Right lobe of liver (tissue), 4 donors: Measurements from ENCODE around the gene PRRX2.

Experiments
- CTCF ChIP-seq, 4 donors: fragments of 200-600 bp in 3 of 4; fragments of 450-650 bp in 1 of 4; IDR thresholded peaks; one replicate each; pipeline versions ENCODE4 v1.5.1 to v1.8.0; 2016 to 2022; ENCODE audit warnings: antibody characterized with exemption in 4 of 4, mild to moderate bottlenecking in 2 of 4
- POLR2A ChIP-seq: fragments of 450-650 bp; IDR thresholded peaks from one replicate; pipeline ENCODE4 v1.6.1; 2017; ENCODE audit warnings: antibody characterized with exemption, mild to moderate bottlenecking
- donor health status: DM: no; HTN: no; CAD: no.
- donor health status: DM: no; HTN: no; CAD: no.
- donor health status: DM: no; HTN: yes; CAD: no.

DNA sequence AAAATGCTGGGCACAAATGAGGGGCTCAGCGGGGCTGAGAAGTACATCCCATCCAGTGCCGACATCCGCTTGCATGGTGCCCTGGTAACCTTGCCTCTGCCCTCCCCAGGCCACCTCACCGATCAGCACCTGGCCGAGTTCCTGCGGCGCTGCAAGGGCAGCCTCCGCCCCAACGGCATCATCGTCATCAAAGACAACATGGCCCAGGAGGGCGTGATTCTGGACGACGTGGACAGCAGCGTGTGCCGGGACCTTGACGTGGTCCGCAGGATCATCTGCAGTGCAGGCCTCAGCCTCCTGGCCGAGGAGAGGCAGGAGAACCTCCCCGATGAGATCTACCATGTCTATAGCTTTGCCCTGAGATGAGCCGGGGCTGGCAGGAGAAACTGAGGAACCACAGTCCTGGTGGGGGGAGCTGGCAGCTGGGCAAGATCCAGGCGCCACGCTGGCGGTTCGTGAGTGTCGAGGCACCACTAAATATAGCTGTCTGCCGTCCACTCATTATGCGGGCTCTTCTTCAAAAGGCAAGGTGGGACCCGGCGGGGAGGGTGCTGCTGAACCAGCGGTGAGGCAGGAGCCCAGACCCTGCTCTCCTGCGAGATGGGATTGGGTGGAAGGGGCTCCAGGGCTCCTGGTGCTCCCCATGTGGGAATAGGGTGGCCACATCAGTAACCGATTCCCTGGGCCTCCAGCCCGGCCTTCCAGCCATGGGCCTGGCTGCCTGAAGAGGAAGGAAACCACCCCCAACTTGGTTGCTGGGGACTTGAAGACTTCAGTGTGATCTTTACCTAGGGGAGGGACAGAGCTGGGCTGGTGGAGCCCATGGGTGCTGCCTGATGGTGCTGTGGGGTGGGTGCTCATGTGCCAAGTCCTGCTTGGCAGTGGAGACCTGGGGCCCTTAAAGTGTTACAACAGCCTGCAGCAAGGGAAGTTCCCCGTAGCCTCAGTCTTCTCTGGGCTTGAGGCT lies 30.1 kb upstream of the PRRX2 start:
- TF ChIP-seq CTCF (IDR thresholded peaks at IDR 0.05), result no peak
- no peak for TF ChIP-seq POLR2A
